Stomach (tissue), 4 donors: ENCODE data around the gene C10orf90.

Source experiments
- EP300 ChIP-seq: sonication (generic); formaldehyde crosslinking; IDR thresholded peaks from one replicate; pipeline ENCODE4 v1.6.1; 2017; ENCODE audit warnings: antibody characterized with exemption
- TF ChIP-seq, protein P1 (sequence below), 7 experiments: fragments of 450-650 bp in 4 of 7; fragments of 200-600 bp in 3 of 7; sonication (generic) in 3 of 7; IDR thresholded peaks; one replicate each; pipeline ENCODE4 v1.5.1; 2016 to 2019; ENCODE audit warnings: antibody characterized with exemption in 7 of 7, control low read depth in 2 of 7, mild to moderate bottlenecking in 1 of 7

- no peak for TF ChIP-seq EP300
- TF ChIP-seq, protein P1, sequence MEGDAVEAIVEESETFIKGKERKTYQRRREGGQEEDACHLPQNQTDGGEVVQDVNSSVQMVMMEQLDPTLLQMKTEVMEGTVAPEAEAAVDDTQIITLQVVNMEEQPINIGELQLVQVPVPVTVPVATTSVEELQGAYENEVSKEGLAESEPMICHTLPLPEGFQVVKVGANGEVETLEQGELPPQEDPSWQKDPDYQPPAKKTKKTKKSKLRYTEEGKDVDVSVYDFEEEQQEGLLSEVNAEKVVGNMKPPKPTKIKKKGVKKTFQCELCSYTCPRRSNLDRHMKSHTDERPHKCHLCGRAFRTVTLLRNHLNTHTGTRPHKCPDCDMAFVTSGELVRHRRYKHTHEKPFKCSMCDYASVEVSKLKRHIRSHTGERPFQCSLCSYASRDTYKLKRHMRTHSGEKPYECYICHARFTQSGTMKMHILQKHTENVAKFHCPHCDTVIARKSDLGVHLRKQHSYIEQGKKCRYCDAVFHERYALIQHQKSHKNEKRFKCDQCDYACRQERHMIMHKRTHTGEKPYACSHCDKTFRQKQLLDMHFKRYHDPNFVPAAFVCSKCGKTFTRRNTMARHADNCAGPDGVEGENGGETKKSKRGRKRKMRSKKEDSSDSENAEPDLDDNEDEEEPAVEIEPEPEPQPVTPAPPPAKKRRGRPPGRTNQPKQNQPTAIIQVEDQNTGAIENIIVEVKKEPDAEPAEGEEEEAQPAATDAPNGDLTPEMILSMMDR (IDR thresholded peaks at IDR 0.05) = no peak
Measured at GRCh38 chr10:126668505-126668904, 2.0 kb downstream of the C10orf90 start.
